ENCODE measurements around the gene FRMPD4. TPM values are rescaled to one million over a fixed set of nuclear protein-coding genes. Genes with fewer than 3 reads are reported as not detected.

Gene FRMPD4
- total RNA-seq, 2 donors from 2014 or later = not detected

- Mint-ChIP-seq H3K4me3 (peak overlapping the region in 1 of 2 donors; percentile 26), H3K27ac (no peak overlapping the region), H3K36me3 (ENCODE audit: insufficient read depth in 2 of 2) (no peaks in the 10 kb centered on the region), H3K9me3 (peaks cover 0 to 1% of the 10 kb centered on the region in 2 donors), H3K27me3 (ENCODE audit: low read depth) (peaks cover 42% of the 10 kb centered on the region), H3K4me1 (ENCODE audit: low read depth) (peaks cover 5% of the 10 kb centered on the region)
- no peak for ATAC-seq (replicated peaks in 1 of 2)
- DNase-seq = no peak
Measured at GRCh38 chrX:12770440-12770839, 632.2 kb downstream of the FRMPD4 start.

DNA sequence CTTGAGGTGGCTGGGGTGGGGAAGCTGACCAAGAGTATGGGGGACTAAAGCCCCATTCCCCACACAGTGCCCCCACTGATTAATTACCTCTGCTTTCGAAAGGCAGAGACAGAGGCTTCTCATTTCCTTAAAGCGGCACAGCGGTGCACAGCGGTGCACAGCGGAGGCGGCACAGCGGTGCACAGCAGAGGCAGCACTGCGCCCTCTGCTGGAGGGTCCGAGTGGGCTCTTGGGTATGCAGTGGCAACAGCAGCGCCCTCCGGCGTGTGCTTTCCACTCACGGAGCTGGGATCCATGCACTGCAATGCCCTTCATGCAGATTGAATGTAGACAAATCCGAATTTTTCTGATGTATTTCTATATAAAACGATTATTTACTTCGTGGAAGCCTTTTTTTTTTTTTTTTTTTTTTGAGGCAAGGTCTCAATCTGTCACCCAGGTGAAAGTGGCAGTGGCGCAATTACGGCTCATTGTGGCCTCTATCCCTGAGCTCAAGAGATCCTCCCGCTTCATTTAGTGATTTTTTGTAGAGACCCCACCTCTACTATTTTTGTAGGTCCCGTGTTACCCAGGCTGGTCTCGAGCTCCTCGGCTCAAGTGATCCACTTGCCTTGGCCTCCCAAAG, 633.3 kb downstream of the FRMPD4 start:
- peak; percentile 100 for ATAC-seq (replicated peaks in 1 of 2)
- Mint-ChIP-seq H3K27ac (no peak overlapping the region), H3K4me3 (peak overlapping the region; percentile 14 to 58), H3K4me1 (ENCODE audit: low read depth) (peaks cover 5% of the 10 kb centered on the region), H3K36me3 (ENCODE audit: insufficient read depth in 2 of 2) (no peaks in the 10 kb centered on the region), H3K9me3 (no peaks in the 10 kb centered on the region), H3K27me3 (ENCODE audit: low read depth) (peaks cover 47% of the 10 kb centered on the region)
- peak; percentile 70 to 75 for DNase-seq

Data from activated T-cell treated with anti-CD3 and anti-CD28 coated beads, Interleukin-2, amount 50 U/mL, for 72 hours (primary cell).